Neutrophil (primary cell): Measurements from ENCODE around the gene MPEG1.

Source experiments
- H3K27ac ChIP-seq: fragments of 200-600 bp; sonication (generic); 2 replicates; pipeline ENCODE4 v1.5.1; 2016; ENCODE audit warnings: mild to moderate bottlenecking, moderate library complexity
- H3K27me3 ChIP-seq: fragments of 200-600 bp; sonication (generic); 2 replicates; pipeline ENCODE4 v1.6.0; 2016; ENCODE audit warnings: mild to moderate bottlenecking
- H3K36me3 ChIP-seq: fragments of 200-600 bp; sonication (generic); 2 replicates; pipeline ENCODE4 v1.5.1; 2017
- H3K4me1 ChIP-seq, 2 experiments: fragments of 200-600 bp in 1 of 2; sonication (generic) in 1 of 2; 1 replicate in 1 of 2; 2 replicates in 1 of 2; pipeline versions ENCODE4 v1.5.1 to v1.6.1; 2013 to 2016; ENCODE audit warnings: low read depth in 1 of 2, low read length in 1 of 2, mild to moderate bottlenecking in 1 of 2, moderate library complexity in 1 of 2; ENCODE audit not compliant: control insufficient read depth in 1 of 2, insufficient read depth in 1 of 2
- H3K4me3 ChIP-seq, 2 experiments: fragments of 200-600 bp in 1 of 2; sonication (generic) in 1 of 2; 1 replicate in 1 of 2; 2 replicates in 1 of 2; pipeline ENCODE4 v1.5.1; 2013 to 2016; ENCODE audit warnings: low read depth in 1 of 2, low read length in 1 of 2, mild to moderate bottlenecking in 1 of 2, moderate library complexity in 1 of 2
- H3K9me3 ChIP-seq: fragments of 200-600 bp; sonication (generic); 2 replicates; pipeline ENCODE4 v1.5.1; 2016
- TF ChIP-seq, protein P1 (sequence below): fragments of 200-600 bp; sonication (generic); IDR thresholded peaks from 2 replicates; pipeline ENCODE4 v1.5.1; 2016; ENCODE audit warnings: antibody characterized with exemption

Gene MPEG1

DNA sequence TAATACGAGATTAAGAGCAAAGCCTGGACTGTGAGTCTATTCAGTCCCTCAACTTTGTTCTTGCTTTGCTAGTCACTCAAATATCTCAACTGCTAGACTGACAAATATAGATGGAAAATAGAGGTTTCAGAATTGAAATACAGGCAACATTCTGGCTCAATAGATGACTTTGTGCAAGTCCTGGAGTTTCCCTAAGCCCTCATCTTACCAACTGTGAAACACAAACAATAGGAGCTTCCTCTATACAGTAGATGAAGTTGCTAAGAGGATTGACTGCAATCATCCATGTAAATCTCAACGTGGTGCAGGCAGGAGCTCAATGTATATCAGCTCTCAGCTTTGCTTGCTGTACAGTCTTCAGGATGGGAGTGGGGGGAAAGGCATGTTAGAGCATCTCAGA, 6.2 kb upstream of the MPEG1 start:
- Histone ChIP-seq H3K27me3 (no peaks in the 10 kb centered on the region), H3K27ac (peak overlapping the region; percentile 99), H3K4me3 (no peak overlapping the region), H3K4me1 (peaks cover 89 to 100% of the 10 kb centered on the region in 2 experiments), H3K9me3 (no peaks in the 10 kb centered on the region), H3K36me3 (no peaks in the 10 kb centered on the region)
- TF ChIP-seq, protein P1, sequence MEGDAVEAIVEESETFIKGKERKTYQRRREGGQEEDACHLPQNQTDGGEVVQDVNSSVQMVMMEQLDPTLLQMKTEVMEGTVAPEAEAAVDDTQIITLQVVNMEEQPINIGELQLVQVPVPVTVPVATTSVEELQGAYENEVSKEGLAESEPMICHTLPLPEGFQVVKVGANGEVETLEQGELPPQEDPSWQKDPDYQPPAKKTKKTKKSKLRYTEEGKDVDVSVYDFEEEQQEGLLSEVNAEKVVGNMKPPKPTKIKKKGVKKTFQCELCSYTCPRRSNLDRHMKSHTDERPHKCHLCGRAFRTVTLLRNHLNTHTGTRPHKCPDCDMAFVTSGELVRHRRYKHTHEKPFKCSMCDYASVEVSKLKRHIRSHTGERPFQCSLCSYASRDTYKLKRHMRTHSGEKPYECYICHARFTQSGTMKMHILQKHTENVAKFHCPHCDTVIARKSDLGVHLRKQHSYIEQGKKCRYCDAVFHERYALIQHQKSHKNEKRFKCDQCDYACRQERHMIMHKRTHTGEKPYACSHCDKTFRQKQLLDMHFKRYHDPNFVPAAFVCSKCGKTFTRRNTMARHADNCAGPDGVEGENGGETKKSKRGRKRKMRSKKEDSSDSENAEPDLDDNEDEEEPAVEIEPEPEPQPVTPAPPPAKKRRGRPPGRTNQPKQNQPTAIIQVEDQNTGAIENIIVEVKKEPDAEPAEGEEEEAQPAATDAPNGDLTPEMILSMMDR, result no peak

- Histone ChIP-seq H3K4me1 (peaks cover 89 to 100% of the 10 kb centered on the region in 2 experiments), H3K4me3 (peak overlapping the region in 1 of 2 experiments; percentile 37), H3K36me3 (no peaks in the 10 kb centered on the region), H3K27ac (peak overlapping the region; percentile 99), H3K9me3 (no peaks in the 10 kb centered on the region), H3K27me3 (no peaks in the 10 kb centered on the region)
- TF ChIP-seq, protein P1, result no peak
Measured at GRCh38 chr11:59218319-59218718, 5.6 kb upstream of the MPEG1 start.

- Histone ChIP-seq H3K9me3 (no peaks in the 10 kb centered on the region), H3K36me3 (no peaks in the 10 kb centered on the region), H3K4me3 (peak overlapping the region; percentile 34 to 37), H3K27me3 (no peaks in the 10 kb centered on the region), H3K27ac (peak overlapping the region; percentile 99), H3K4me1 (peaks cover 89 to 100% of the 10 kb centered on the region in 2 experiments)
- TF ChIP-seq, protein P1, result no peak
Measured at GRCh38 chr11:59216641-59217564, 4.2 kb upstream of the MPEG1 start.

GRCh38 chr11:59214141-59214893, 1.6 kb upstream of the MPEG1 start:
- Histone ChIP-seq H3K27ac (peak overlapping the region; percentile 99), H3K36me3 (no peaks in the 10 kb centered on the region), H3K9me3 (no peaks in the 10 kb centered on the region), H3K4me1 (peaks cover 91 to 100% of the 10 kb centered on the region in 2 experiments), H3K27me3 (no peaks in the 10 kb centered on the region), H3K4me3 (no peak overlapping the region)
- TF ChIP-seq, protein P1, result no peak

DNA sequence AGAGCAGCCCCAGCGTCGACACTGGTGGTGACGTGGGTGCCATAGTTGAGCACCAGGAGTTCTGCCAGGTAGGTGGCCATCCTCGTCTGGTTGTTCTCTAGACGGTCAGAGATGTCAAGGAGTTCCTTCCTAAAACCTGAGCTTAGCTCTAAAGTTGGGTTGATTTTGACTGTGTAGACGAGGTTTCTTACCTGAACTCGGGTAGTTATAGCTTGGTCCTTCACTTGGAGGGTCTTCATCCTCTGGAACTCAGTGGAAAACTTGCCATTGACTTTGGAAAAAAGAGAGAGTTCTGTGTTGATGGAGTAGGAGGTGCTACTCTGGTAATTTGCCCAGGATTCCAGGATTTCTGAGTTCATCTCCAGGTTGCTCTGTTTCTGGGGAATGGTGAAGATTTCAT, 505 bp downstream of the MPEG1 start:
- TF ChIP-seq, protein P1, result no peak
- peaks cover 92 to 100% of the 10 kb centered on the region in 2 experiments for H3K4me1 ChIP-seq
- H3K9me3 ChIP-seq, result no peaks in the 10 kb centered on the region
- peak overlapping the region; percentile 99 for H3K27ac ChIP-seq
- peak overlapping the region; percentile 33 to 66 for H3K4me3 ChIP-seq
- no peaks in the 10 kb centered on the region for H3K36me3 ChIP-seq
- no peaks in the 10 kb centered on the region for H3K27me3 ChIP-seq
